IMR-90 (cell line): Measurements from ENCODE around the gene MYO3B. TPM values are rescaled to one million over a fixed set of nuclear protein-coding genes. Genes with fewer than 3 reads are reported as not detected.

ENCODE experiments used
- ATAC-seq: fragments of 200-7000 bp; cut with Tn5 transposase; 2 replicates; pipeline ENCODE4 v1.9.1; 2020; ENCODE audit warnings: low read depth, mild to moderate bottlenecking, moderate library complexity
- BruUV-seq: library from RNA; stranded (reverse); fragments of 400-500 nt; replicated peaks from 2 replicates; lab custom pipeline; 2021; lab: Mats Ljungman, UMichigan
- CTCF ChIA-PET: fragments of 300-600 bp; formaldehyde crosslinking; extraction: SDS; loops from one replicate; lab custom pipeline; 2021; ENCODE audit warnings: antibody characterized with exemption; lab: Yijun Ruan, JAX
- POLR2A ChIA-PET: fragments of 300-600 bp; sonication (Branson Sonifier 250); formaldehyde crosslinking; loops from one replicate; lab custom pipeline; 2022; ENCODE audit warnings: antibody characterized with exemption; ENCODE audit not compliant: unreplicated experiment; lab: Charles Lee
- DNase-seq: peaks from one replicate; pipeline ENCODE4 v3.0.0; 2013
- H2AFZ ChIP-seq: replicated peaks from 2 replicates; pipeline ENCODE3; 2013; ENCODE audit warnings: low read length, mild to moderate bottlenecking; ENCODE audit not compliant: poor library complexity
- H2AK5ac ChIP-seq: 2 replicates; pipeline ENCODE4 v1.6.1; 2013; ENCODE audit warnings: low read depth, low read length, inconsistent platforms
- H2AK9ac ChIP-seq: replicated peaks from 2 replicates; pipeline ENCODE3; 2013; ENCODE audit warnings: mild to moderate bottlenecking, low read depth, low read length, moderate library complexity; ENCODE audit not compliant: poor library complexity
- H2BK120ac ChIP-seq: 2 replicates; pipeline ENCODE4 v1.6.1; 2013; ENCODE audit warnings: low read depth, low read length, inconsistent platforms
- H2BK15ac ChIP-seq: 3 replicates; pipeline ENCODE4 v1.6.1; 2013; ENCODE audit warnings: low read depth, low read length, inconsistent platforms
- H2BK20ac ChIP-seq: 2 replicates; pipeline ENCODE4 v1.6.1; 2013; ENCODE audit warnings: low read depth, mild to moderate bottlenecking, inconsistent platforms, low read length, moderate library complexity
- H2BK5ac ChIP-seq: 2 replicates; pipeline ENCODE4 v1.6.1; 2013; ENCODE audit warnings: mild to moderate bottlenecking, low read depth, low read length, inconsistent platforms; ENCODE audit not compliant: poor library complexity, severe bottlenecking
- H3K14ac ChIP-seq: replicated peaks from 2 replicates; pipeline ENCODE4 v1.6.1; 2013; ENCODE audit warnings: low read depth, low read length, inconsistent platforms
- H3K18ac ChIP-seq: 2 replicates; pipeline ENCODE4 v1.6.1; 2013; ENCODE audit warnings: low read depth, low read length, control low read depth
- H3K23ac ChIP-seq: 2 replicates; pipeline ENCODE4 v1.6.1; 2013; ENCODE audit warnings: low read depth, low read length, inconsistent platforms
- H3K27ac ChIP-seq: 2 replicates; pipeline ENCODE4 v1.5.1; 2013; ENCODE audit warnings: mild to moderate bottlenecking, control low read depth, low read length; ENCODE audit not compliant: insufficient read depth
- H3K27me3 ChIP-seq: 2 replicates; pipeline ENCODE4 v1.6.1; 2013; ENCODE audit warnings: low read length; ENCODE audit not compliant: control insufficient read depth, insufficient read depth
- H3K36me3 ChIP-seq: 2 replicates; pipeline ENCODE4 v1.6.1; 2013; ENCODE audit warnings: low read length, mixed read lengths; ENCODE audit not compliant: control insufficient read depth, insufficient read depth
- H3K4ac ChIP-seq: 2 replicates; pipeline ENCODE4 v1.6.1; 2013; ENCODE audit warnings: low read depth, low read length, inconsistent platforms
- H3K4me1 ChIP-seq: 2 replicates; pipeline ENCODE4 v1.6.1; 2013; ENCODE audit warnings: low read length, mixed read lengths; ENCODE audit not compliant: control insufficient read depth, insufficient read depth
- H3K4me2 ChIP-seq: 2 replicates; pipeline ENCODE4 v1.6.1; 2013; ENCODE audit warnings: low read depth, mild to moderate bottlenecking, control low read depth, low read length, moderate library complexity
- H3K4me3 ChIP-seq: 2 replicates; pipeline ENCODE4 v1.5.1; 2013; ENCODE audit warnings: low read depth, mild to moderate bottlenecking, control low read depth, low read length, moderate library complexity; ENCODE audit not compliant: insufficient read depth
- H3K56ac ChIP-seq: 2 replicates; pipeline ENCODE4 v1.6.1; 2013; ENCODE audit warnings: low read length, inconsistent platforms; ENCODE audit not compliant: insufficient read depth; ENCODE audit errors: extremely low read depth
- H3K79me1 ChIP-seq, 2 experiments: 2 replicates each; pipeline ENCODE4 v1.6.1; 2013; ENCODE audit warnings: low read length in 2 of 2, inconsistent platforms in 1 of 2, low read depth in 1 of 2
- H3K9ac ChIP-seq: 2 replicates; pipeline ENCODE4 v1.6.1; 2013; ENCODE audit warnings: low read depth, low read length, control low read depth
- H3K9me1 ChIP-seq: 2 replicates; pipeline ENCODE4 v1.6.1; 2013; ENCODE audit warnings: low read length, inconsistent platforms; ENCODE audit not compliant: insufficient read depth
- H3K9me3 ChIP-seq: 2 replicates; pipeline ENCODE4 v1.6.1; 2013; ENCODE audit warnings: low read length; ENCODE audit not compliant: control insufficient read depth, insufficient read depth
- H4K20me1 ChIP-seq: 2 replicates; pipeline ENCODE4 v1.6.1; 2013; ENCODE audit warnings: low read length, inconsistent platforms; ENCODE audit not compliant: insufficient read depth
- H4K5ac ChIP-seq: 2 replicates; pipeline ENCODE4 v1.6.1; 2013; ENCODE audit warnings: mild to moderate bottlenecking, low read depth, low read length, control low read depth
- H4K8ac ChIP-seq, 2 experiments: 2 replicates each; pipeline ENCODE4 v1.6.1; 2013; ENCODE audit warnings: low read depth in 2 of 2, low read length in 2 of 2, control low read depth in 1 of 2, inconsistent platforms in 1 of 2
- H4K91ac ChIP-seq: 2 replicates; pipeline ENCODE4 v1.6.1; 2013; ENCODE audit warnings: low read depth, low read length, inconsistent platforms; ENCODE audit not compliant: insufficient read depth
- BHLHE40 ChIP-seq: fragments of 150-350 bp; IDR thresholded peaks from 2 replicates; pipeline ENCODE4 v1.6.1; 2016; ENCODE audit warnings: mild to moderate bottlenecking, low read depth, low read length
- CHD1 ChIP-seq: IDR thresholded peaks from 2 replicates; pipeline ENCODE4 v1.6.1; 2012; ENCODE audit warnings: low read depth, low read length, improper control_type of control experiment
- CTCF ChIP-seq: conservative IDR thresholded peaks from 2 replicates; pipeline ENCODE4 v1.5.1; 2012; ENCODE audit warnings: mild to moderate bottlenecking, low read depth, low read length, improper control_type of control experiment
- MAFK ChIP-seq: IDR thresholded peaks from 2 replicates; pipeline ENCODE4 v1.6.1; 2012; ENCODE audit warnings: low read depth, low read length, improper control_type of control experiment
- MAZ ChIP-seq: IDR thresholded peaks from 2 replicates; pipeline ENCODE4 v1.6.1; 2012; ENCODE audit warnings: low read depth, mild to moderate bottlenecking, low read length, improper control_type of control experiment, moderate library complexity, borderline replicate concordance
- MXI1 ChIP-seq: IDR thresholded peaks from 2 replicates; pipeline ENCODE4 v1.6.1; 2012; ENCODE audit warnings: low read depth, mild to moderate bottlenecking, low read length, moderate library complexity, borderline replicate concordance
- POLR2A ChIP-seq: IDR thresholded peaks from 2 replicates; pipeline ENCODE4 v1.6.1; 2012; ENCODE audit warnings: mild to moderate bottlenecking, low read depth, low read length
- RAD21 ChIP-seq: IDR thresholded peaks from 2 replicates; pipeline ENCODE4 v1.6.1; 2012; ENCODE audit warnings: low read length, improper control_type of control experiment
- SMC3 ChIP-seq: fragments of 150-350 bp; IDR thresholded peaks from 2 replicates; pipeline ENCODE4 v1.6.1; 2016; ENCODE audit warnings: low read depth, mild to moderate bottlenecking, antibody characterized with exemption, low read length, moderate library complexity
- dilution Hi-C: fragments of 300-500 bp; cut with HindIII; formaldehyde crosslinking; loops from one replicate; pipeline ENCODE4 v1.14.3; 2018; ENCODE audit warnings: low sequenced_read_pairs; ENCODE audit not compliant: unreplicated experiment
- in situ Hi-C: fragments of 300-500 bp; cut with MboI; formaldehyde crosslinking; loops from 3 replicates; pipeline ENCODE4 v1.14.3; 2019; ENCODE audit warnings: low sequenced_read_pairs, inconsistent platforms, mixed read lengths
- intact Hi-C: fragments of 100-400 bp; cut with micrococcal nuclease; formaldehyde crosslinking; loops from 2 replicates; pipeline ENCODE4 v1.10.0; 2022
- polyA plus RNA-seq, 3 experiments: library from polyadenylated mRNA; depleted of rRNA; stranded (reverse); fragments of >200 nt; gene quantifications; 2 replicates each; pipeline ENCODE4 v1.2.3, GENCODE V29; 2012; ENCODE audit warnings: low replicate concordance in 1 of 3
- total RNA-seq: library from RNA; depleted of rRNA; stranded (reverse); fragments of >200 nt; gene quantifications from 2 replicates; pipeline ENCODE4 v1.2.3, GENCODE V29; 2012
- TF ChIP-seq, protein P1 (sequence below): fragments of 150-350 bp; IDR thresholded peaks from 2 replicates; pipeline ENCODE4 v1.6.1; 2017; ENCODE audit warnings: mild to moderate bottlenecking, antibody characterized with exemption, low read length, low read depth

The MYO3B gene
- total and polyA plus RNA-seq, 2 of the 4 experiments (the other 2 are of a cell fraction) = 0.02 TPM; not detected in 1

- H4K8ac ChIP-seq = no peak overlapping the region
- POLR2A ChIA-PET = no interaction called here
- no peak overlapping the region for H3K4me3 ChIP-seq
- H2BK120ac ChIP-seq = no peak overlapping the region
- H2AK9ac ChIP-seq = no peak overlapping the region
- no peaks in the 10 kb centered on the region for H4K20me1 ChIP-seq
- no peak overlapping the region for H3K14ac ChIP-seq
- intact Hi-C loops (no loop called here), dilution Hi-C loops (no loop called here), in situ Hi-C loops (no loop called here)
- no TSS peak for BruUV-seq
- H2BK15ac ChIP-seq = no peak overlapping the region
- H3K4ac ChIP-seq = no peak overlapping the region
- TF ChIP-seq CHD1 (no peak), MAFK (no peak), POLR2A (no peak), RAD21 (no peak), SMC3 (no peak), MXI1 (no peak), MAZ (no peak), CTCF (no peak), BHLHE40 (no peak)
- TF ChIP-seq, protein P1, sequence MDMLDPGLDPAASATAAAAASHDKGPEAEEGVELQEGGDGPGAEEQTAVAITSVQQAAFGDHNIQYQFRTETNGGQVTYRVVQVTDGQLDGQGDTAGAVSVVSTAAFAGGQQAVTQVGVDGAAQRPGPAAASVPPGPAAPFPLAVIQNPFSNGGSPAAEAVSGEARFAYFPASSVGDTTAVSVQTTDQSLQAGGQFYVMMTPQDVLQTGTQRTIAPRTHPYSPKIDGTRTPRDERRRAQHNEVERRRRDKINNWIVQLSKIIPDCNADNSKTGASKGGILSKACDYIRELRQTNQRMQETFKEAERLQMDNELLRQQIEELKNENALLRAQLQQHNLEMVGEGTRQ = no peak
- H3K27ac ChIP-seq = no peak overlapping the region
- H3K56ac ChIP-seq = no peak overlapping the region
- H3K9me1 ChIP-seq = no peaks in the 10 kb centered on the region
- CTCF ChIA-PET = no interaction called here
- no peak overlapping the region for H4K91ac ChIP-seq
- H2BK5ac ChIP-seq = no peak overlapping the region
- H3K18ac ChIP-seq = no peak overlapping the region
- H2AK5ac ChIP-seq = no peak overlapping the region
- ATAC-seq = no peak
- H3K36me3 ChIP-seq = no peaks in the 10 kb centered on the region
- H2AFZ ChIP-seq = no peak overlapping the region
- DNase-seq = no peak
- H3K27me3 ChIP-seq = no peaks in the 10 kb centered on the region
- no peaks in the 10 kb centered on the region for H3K4me1 ChIP-seq
- H3K9me3 ChIP-seq = no peaks in the 10 kb centered on the region
- H2BK20ac ChIP-seq = no peak overlapping the region
- H3K79me1 ChIP-seq = no peaks in the 10 kb centered on the region
- no peak overlapping the region for H3K23ac ChIP-seq
- H3K9ac ChIP-seq = no peak overlapping the region
- H4K5ac ChIP-seq = no peak overlapping the region
- H3K4me2 ChIP-seq = no peak overlapping the region
Observed at GRCh38 chr2:170563401-170563800, 385.5 kb downstream of the MYO3B start.
